ENCODE results near the gene EVA1C. TPM values are rescaled to one million over a fixed set of nuclear protein-coding genes. Genes with fewer than 3 reads are reported as not detected.
A peak's percentile ranks its signal among the peaks of the same experiment; 100 is the strongest.

Gene EVA1C
- total RNA-seq, 1 donor from 2014 or later: 2.1 TPM

GRCh38 chr21:32406405-32406804 is 6.1 kb upstream of the EVA1C start:
- H3K27me3 Mint-ChIP-seq (ENCODE audit: low read depth): peaks cover 54% of the 10 kb centered on the region
- peaks cover 7% of the 10 kb centered on the region for H3K4me1 Mint-ChIP-seq
- no peak for DNase-seq (ENCODE audit: low spot score in 2 of 2, unreplicated experiment in 2 of 2)
- no peak for TF ChIP-seq CTCF (IDR thresholded peaks at IDR 0.05; ENCODE audit: unreplicated experiment)
- no peaks in the 10 kb centered on the region for H3K9me3 Mint-ChIP-seq
- no peak overlapping the region for H3K4me3 Mint-ChIP-seq
- H3K27ac Mint-ChIP-seq: no peak overlapping the region
- no peaks in the 10 kb centered on the region for H3K36me3 Mint-ChIP-seq

GRCh38 chr21:32410291-32410690 is 2.2 kb upstream of the EVA1C start:
- H3K4me3 Mint-ChIP-seq: no peak overlapping the region
- no peak for DNase-seq (ENCODE audit: low spot score in 2 of 2, unreplicated experiment in 2 of 2)
- H3K27me3 Mint-ChIP-seq (ENCODE audit: low read depth): peaks cover 77% of the 10 kb centered on the region
- TF ChIP-seq CTCF (IDR thresholded peaks at IDR 0.05; ENCODE audit: unreplicated experiment): no peak
- no peaks in the 10 kb centered on the region for H3K36me3 Mint-ChIP-seq
- H3K27ac Mint-ChIP-seq: no peak overlapping the region
- no peaks in the 10 kb centered on the region for H3K9me3 Mint-ChIP-seq
- peaks cover 14% of the 10 kb centered on the region for H3K4me1 Mint-ChIP-seq

GRCh38 chr21:32410916-32411315 is 1.6 kb upstream of the EVA1C start:
- Mint-ChIP-seq H3K36me3 (no peaks in the 10 kb centered on the region), H3K27me3 (ENCODE audit: low read depth) (peaks cover 81% of the 10 kb centered on the region), H3K4me1 (peaks cover 20% of the 10 kb centered on the region), H3K27ac (no peak overlapping the region), H3K4me3 (peak overlapping the region; percentile 77), H3K9me3 (no peaks in the 10 kb centered on the region)
- DNase-seq (ENCODE audit: low spot score in 2 of 2, unreplicated experiment in 2 of 2): no peak
- TF ChIP-seq CTCF (IDR thresholded peaks at IDR 0.05; ENCODE audit: unreplicated experiment): no peak

- Mint-ChIP-seq H3K27ac (no peak overlapping the region), H3K36me3 (no peaks in the 10 kb centered on the region), H3K27me3 (ENCODE audit: low read depth) (peaks cover 84% of the 10 kb centered on the region), H3K9me3 (no peaks in the 10 kb centered on the region), H3K4me3 (peak overlapping the region; percentile 77), H3K4me1 (peaks cover 22% of the 10 kb centered on the region)
- TF ChIP-seq CTCF (IDR thresholded peaks at IDR 0.05; ENCODE audit: unreplicated experiment): no peak
- DNase-seq (ENCODE audit: low spot score in 2 of 2, unreplicated experiment in 2 of 2): peak in 1 of 2 experiments; percentile 44
Observed at GRCh38 chr21:32411350-32412161, 950 bp upstream of the EVA1C start.

GRCh38 chr21:32413015-32413504 is 554 bp downstream of the EVA1C start:
- no peak overlapping the region for H3K27ac Mint-ChIP-seq
- TF ChIP-seq CTCF (IDR thresholded peaks at IDR 0.05; ENCODE audit: unreplicated experiment): no peak
- H3K27me3 Mint-ChIP-seq (ENCODE audit: low read depth): peaks cover 91% of the 10 kb centered on the region
- H3K4me1 Mint-ChIP-seq: peaks cover 22% of the 10 kb centered on the region
- H3K9me3 Mint-ChIP-seq: no peaks in the 10 kb centered on the region
- DNase-seq (ENCODE audit: low spot score in 2 of 2, unreplicated experiment in 2 of 2): no peak
- H3K4me3 Mint-ChIP-seq: peak overlapping the region; percentile 76
- no peaks in the 10 kb centered on the region for H3K36me3 Mint-ChIP-seq

Measured in mesothelial cell of epicardium (in vitro differentiated cells).